ENCODE results near the gene USP36.

DNA sequence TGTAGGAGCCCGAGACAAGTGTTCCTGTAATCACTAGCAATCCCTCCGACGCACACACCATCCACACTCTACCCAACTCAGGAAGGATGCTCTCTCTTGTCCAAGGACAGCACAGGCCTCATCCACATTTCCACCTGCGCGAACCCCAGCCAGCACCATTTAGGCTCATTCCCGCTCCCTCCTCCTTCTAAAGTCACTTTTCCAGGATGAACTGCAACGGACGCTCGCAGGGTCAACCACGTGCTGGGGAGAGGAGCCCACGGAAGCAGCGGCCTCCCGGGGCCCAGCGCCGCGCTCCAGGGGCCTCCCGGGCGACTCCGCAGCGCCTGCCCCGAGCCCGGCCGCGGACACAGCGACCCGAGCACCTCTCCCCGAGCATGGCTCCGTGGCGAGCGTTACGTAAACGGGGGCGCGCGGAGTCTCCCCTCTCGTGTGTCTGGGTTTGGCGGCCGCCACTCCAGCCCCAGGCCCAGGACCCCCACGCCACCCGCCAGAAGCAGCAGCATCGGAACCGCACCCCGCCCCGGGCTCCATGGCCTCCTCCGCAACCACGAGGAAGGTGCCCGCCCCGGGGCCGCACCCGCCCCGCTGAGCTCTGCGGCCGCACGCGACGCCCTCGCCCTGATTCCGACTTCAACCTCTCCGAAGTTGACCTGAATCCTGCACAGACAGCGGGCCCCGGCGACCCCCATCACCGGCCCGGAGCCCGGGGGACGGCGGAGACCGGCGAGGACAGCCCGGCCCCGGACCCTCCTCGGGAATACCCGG, 668 bp downstream of the USP36 start:
- TF ChIP-seq, protein P1, sequence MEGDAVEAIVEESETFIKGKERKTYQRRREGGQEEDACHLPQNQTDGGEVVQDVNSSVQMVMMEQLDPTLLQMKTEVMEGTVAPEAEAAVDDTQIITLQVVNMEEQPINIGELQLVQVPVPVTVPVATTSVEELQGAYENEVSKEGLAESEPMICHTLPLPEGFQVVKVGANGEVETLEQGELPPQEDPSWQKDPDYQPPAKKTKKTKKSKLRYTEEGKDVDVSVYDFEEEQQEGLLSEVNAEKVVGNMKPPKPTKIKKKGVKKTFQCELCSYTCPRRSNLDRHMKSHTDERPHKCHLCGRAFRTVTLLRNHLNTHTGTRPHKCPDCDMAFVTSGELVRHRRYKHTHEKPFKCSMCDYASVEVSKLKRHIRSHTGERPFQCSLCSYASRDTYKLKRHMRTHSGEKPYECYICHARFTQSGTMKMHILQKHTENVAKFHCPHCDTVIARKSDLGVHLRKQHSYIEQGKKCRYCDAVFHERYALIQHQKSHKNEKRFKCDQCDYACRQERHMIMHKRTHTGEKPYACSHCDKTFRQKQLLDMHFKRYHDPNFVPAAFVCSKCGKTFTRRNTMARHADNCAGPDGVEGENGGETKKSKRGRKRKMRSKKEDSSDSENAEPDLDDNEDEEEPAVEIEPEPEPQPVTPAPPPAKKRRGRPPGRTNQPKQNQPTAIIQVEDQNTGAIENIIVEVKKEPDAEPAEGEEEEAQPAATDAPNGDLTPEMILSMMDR (IDR thresholded peaks at IDR 0.05; ENCODE audit: low read length), result no peak
- no peak for TF ChIP-seq EZH2 (optimal IDR thresholded peaks at IDR 0.05; ENCODE audit: low read depth, low read length)
- no peak for TF ChIP-seq EZH2phosphoT487 (IDR thresholded peaks at IDR 0.05; ENCODE audit: low read length)
